Measurements from ENCODE around the gene DHTKD1.

- TF ChIP-seq, protein P1, sequence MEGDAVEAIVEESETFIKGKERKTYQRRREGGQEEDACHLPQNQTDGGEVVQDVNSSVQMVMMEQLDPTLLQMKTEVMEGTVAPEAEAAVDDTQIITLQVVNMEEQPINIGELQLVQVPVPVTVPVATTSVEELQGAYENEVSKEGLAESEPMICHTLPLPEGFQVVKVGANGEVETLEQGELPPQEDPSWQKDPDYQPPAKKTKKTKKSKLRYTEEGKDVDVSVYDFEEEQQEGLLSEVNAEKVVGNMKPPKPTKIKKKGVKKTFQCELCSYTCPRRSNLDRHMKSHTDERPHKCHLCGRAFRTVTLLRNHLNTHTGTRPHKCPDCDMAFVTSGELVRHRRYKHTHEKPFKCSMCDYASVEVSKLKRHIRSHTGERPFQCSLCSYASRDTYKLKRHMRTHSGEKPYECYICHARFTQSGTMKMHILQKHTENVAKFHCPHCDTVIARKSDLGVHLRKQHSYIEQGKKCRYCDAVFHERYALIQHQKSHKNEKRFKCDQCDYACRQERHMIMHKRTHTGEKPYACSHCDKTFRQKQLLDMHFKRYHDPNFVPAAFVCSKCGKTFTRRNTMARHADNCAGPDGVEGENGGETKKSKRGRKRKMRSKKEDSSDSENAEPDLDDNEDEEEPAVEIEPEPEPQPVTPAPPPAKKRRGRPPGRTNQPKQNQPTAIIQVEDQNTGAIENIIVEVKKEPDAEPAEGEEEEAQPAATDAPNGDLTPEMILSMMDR (IDR thresholded peaks at IDR 0.05), result no peak
- TF ChIP-seq POLR2A (IDR thresholded peaks at IDR 0.05), result no peak
Measured at GRCh38 chr10:12027539-12027938, 41.2 kb upstream of the DHTKD1 start.

Data from testis (tissue), 2 donors.